Dermis blood vessel endothelial cell (primary cell): Measurements from ENCODE around the gene CMYA5. TPM values are rescaled to one million over a fixed set of nuclear protein-coding genes. Genes with fewer than 3 reads are reported as not detected.

ENCODE experiments used
- DNase-seq: peaks from one replicate; pipeline ENCODE4 v3.0.0; 2010
- total RNA-seq: library from RNA; depleted of rRNA; stranded (reverse); fragments of >200 nt; gene quantifications from 2 replicates; pipeline ENCODE4 v1.2.3, GENCODE V29; 2014

CMYA5 gene
- total RNA-seq, 1 donor from 2014 or later, result 0.17 TPM

GRCh38 chr5:79795764-79796398 lies 106.2 kb downstream of the CMYA5 start:
- peak; percentile 8 for DNase-seq

DNA sequence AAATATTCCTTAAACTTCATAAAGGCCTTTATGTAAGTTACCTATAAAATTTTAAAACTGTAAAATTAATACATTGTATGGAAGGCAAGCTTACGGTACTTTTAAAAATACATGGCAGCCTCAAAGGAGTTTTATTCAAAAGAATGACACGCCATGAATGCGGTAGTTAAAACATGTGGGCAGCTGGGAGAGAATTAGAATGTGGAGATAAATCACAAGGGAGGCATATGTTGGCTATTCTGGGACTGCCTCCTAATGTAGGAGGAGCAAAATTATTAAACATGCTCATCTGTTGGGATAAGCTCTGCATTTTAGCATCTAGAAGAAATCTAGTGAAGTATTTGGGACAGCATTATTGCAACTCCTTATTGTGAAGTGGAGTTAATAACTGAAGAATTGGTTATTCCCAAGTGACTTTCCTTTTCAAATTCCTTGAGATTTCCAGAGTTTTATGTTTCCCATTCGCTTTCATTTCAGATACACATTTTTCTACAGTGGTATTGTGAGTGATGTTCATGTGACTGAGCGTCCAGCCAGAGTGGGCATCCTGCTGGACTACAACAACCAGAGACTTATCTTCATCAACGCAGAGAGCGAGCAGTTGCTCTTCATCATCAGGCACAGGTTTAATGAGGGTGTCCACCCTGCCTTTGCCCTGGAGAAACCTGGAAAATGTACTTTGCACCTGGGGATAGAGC lies 109.4 kb downstream of the CMYA5 start:
- DNase-seq, result no peak

GRCh38 chr5:79800979-79801827 lies 111.6 kb downstream of the CMYA5 start:
- DNase-seq, result peak; percentile 5

DNA sequence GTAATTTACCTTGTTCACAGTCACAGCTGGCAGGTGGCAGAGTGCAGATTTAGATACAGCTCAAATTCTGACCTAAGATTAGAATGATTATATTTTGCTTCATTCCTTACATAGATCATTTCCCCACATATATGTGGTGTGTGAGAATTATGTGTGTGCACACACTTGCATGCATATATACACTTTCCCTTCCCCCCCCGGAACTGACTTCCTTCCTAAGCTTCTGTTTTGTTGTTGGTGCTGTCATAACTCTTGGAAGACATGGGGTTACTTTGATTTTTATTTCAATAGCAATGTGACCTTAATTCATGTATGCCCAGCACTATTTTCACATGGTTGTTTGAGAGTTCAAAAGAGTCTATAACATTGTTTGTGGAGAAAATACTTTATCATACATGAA lies 112.8 kb downstream of the CMYA5 start:
- peak; percentile 44 for DNase-seq

- DNase-seq, result no peak
These were observed 113.4 kb downstream of the CMYA5 start for GRCh38 chr5:79803007-79803406.

- no peak for DNase-seq
These were observed 117.1 kb downstream of the CMYA5 start for GRCh38 chr5:79806741-79807140.

DNA sequence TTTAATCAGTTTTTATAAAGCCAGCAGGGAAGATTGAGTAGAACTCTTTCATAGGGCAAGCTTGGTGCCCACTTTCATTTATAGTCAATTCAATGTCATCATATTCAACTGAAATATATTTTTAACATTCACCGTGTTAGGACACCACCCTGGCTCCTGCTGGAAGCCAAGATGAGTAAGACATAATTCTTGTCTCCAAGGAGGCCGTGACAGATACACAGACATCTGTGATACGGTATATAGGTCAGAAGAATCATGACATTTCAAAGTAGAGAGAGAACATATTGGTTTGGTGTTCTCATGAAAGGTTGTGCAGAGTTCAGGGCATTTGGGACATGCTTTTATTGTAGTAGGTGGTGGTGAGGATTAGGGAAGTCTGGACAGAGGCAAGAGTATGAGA lies 120.1 kb downstream of the CMYA5 start:
- no peak for DNase-seq

- no peak for DNase-seq
These were observed 121.4 kb downstream of the CMYA5 start for GRCh38 chr5:79811081-79811480.

- no peak for DNase-seq
These were observed 122.3 kb downstream of the CMYA5 start for GRCh38 chr5:79811904-79812303.

DNA sequence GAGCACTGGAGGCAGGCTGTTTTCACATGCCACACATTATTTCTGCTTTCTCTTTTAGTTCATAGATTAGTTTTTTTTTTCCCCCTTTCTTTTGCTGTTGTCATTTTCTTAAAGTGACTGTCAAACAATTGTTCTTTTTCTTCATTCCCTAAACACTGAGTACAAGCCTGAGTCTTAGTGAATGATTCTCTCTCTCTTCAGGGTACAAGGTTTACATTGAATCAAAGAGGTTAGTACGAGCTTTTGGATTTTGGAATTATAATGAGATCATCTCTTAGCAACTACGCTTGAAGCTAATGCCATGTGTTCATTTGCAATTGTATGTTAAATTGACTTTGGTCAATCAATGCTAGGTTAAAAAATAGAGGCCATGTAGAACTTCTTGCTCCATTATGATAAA lies 125.1 kb downstream of the CMYA5 start:
- no peak for DNase-seq

DNA sequence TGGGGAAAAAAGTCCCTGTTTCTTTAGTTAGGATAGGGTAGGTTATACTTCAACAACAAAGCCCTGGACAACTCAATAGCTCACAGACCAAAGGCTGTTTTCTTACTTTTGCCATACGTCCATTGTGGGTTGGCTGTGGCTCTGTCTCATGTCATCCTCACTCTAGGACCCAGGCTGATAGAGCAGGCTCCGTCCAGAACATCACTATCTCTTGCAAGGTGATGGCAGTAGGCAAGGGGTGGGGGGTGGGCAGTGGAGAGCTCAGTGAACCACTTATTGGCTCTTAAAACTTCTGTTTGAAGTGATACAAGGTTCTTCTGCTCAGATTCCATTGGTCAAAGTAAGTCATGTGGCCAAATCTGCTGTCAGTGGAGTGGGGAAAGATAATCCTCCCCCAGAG lies 126.4 kb downstream of the CMYA5 start:
- no peak for DNase-seq

DNA sequence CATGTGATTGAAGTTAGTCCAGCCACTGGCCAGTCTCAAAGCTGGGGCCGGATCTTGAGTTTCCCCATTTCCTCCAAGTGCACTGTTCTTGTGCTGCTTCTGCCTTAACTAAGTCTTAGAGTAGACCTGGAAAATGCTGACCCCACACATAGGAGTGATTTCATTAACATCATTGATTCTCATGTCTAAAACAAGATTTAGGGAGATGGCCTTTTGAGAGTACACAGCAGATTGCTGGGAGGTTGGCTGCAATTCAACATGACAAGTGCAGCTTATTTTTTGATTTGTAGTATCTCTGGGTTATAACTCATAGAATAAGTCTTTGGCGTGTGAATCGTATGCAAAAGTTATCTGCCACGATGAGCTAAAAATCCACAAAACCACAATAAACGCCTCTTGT lies 131.0 kb downstream of the CMYA5 start:
- DNase-seq, result no peak

DNA sequence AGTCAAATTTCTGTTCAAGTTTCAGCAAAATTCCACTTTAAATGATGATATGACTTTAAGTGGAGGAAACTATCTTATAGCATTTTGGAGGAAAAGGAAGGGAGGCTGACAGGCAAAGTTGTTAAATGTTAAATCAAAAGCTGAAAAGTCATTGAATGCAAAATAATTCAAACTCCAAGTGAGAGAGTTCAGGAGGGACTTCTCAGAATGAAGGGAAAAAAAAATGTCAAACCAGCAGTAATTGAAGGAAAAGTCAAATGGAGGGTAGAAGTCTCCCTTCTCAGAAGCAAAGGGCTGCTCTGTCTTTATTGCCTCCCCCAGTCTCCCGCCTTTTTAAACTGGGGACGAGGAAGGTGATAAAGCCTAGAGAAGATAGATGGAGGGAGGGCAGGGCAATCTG lies 134.8 kb downstream of the CMYA5 start:
- no peak for DNase-seq

DNA sequence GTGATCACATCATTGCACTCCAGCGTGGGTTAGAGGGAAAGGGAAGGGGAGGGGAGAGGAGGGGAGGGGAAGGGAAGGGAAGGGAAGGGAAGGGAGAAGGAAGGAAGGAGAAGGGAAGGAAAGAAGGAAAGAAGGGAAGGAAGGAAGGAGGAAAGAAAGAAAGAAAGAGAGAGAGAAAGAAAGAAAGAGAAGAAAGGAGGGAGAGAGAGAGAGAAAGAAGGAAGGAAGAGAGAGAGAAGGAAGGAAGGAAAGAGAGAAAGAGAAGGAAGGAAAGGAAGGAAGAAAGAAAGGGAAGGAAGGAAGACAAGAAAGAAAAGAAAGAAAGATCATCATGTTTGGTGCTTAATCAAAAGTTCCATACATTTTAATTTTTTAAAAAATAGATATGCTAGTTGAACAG lies 136.2 kb downstream of the CMYA5 start:
- DNase-seq, result no peak

GRCh38 chr5:79827159-79827629 lies 137.6 kb downstream of the CMYA5 start:
- DNase-seq, result no peak

DNA sequence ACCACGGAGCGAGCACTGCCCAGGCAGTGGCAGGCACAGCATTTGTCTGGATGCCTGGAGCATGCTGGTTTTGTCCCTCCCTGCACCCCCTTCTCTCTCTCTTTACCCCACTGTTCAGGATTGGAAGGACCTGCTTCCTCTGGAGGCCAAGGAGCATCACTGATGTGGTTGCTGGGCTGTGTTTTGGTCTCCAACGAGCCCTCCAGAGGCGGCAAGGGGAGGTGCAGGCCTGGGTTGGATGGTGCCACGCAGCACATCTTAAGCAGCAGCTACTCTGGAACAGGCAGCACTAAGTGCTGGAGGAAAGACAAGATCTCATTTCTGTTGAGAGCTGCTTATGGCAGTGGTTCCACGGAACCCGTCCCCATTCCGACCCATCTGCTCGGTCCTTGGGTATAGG lies 139.6 kb downstream of the CMYA5 start:
- DNase-seq, result no peak

DNA sequence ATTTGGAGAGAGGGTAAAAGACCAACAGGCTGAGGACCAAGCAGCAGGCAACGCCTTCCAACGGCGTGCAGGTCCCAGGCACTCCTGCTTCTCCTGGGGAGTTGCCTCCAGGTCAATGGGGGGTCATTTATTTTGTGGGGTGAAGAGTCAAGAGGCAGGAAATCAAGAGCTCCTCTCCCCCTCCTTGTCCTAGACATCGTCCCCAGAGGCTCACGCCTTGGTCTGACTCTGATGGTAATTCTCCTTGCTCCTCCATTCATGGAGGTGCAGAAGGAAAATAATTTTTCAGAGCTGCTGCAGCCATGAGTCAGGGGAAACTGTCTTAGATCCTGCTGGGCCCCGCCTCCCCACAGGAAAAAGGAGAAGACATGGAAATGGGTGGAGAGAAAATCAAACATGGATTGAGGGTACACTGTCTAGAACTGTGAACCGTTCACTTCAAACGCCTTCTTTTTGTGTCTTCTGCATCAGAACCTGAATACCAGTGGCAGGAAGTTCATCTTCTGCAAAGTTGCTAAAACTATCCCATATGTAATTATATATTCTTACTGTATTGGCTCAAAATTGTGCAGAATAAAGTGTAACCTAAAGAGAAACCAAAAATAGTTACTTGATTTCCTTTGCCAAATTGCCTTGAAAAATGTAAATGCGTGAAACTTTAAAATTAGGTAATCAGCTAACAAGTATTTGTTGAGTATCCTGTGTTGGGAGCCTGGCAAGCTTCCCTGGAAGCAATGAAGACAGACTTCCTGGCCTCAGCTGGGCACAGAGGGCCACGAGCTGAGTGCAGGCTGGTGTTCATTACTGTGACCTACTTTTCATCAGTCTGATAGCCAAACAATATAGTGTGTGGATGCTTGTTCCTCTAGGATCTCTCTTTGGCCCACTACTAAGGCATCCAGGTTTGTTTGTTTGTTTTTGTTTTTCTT lies 142.0 kb downstream of the CMYA5 start:
- DNase-seq, result peak; percentile 10

DNA sequence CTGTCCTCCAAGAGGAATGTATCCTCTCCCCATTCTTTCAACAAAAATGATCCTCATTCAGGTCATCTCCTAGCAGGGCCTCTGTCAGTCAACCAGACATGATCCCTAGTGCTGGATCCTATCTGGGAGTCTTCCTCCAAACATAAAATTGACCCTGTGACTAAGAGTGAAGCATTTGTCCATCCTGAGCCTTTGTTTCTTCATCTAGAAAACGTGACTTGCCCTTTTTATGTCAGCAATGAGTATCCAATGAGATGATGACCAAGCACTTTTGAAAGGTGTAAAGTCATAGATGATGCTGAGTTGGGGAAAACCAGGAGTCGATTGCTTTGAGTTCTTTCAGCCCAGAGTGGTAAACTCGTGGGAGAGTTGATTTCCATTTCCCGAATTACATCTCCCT lies 143.3 kb downstream of the CMYA5 start:
- no peak for DNase-seq

DNA sequence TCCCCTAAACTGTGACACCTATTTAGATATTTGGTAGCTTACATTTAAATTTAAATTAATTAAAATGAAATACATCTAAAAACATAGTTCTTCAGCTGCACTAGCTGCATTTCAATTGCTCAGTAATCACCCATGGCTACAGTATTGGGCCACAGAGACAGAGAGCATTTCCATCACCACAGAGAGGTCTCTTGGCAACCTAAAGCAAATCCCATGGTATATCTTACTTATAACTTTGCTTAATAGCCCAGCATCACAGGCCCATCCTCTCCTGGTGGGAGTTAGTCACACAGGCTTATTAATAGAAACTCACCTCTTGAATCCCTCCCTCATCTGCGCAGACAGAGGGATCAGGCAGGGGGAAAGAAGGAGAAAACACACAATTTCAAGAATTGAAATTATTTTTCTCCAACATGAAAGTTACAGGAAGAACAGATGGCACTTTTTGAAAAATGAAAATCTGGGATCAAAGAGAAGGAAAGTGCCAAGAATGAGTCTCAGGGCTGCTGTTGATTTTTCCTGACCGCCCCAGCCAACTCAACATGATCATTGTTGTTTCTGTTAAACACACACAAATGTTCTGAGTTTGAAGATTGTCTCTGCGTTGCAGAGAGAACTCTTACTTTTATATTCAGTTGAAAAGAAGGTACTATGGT lies 144.6 kb downstream of the CMYA5 start:
- no peak for DNase-seq

DNA sequence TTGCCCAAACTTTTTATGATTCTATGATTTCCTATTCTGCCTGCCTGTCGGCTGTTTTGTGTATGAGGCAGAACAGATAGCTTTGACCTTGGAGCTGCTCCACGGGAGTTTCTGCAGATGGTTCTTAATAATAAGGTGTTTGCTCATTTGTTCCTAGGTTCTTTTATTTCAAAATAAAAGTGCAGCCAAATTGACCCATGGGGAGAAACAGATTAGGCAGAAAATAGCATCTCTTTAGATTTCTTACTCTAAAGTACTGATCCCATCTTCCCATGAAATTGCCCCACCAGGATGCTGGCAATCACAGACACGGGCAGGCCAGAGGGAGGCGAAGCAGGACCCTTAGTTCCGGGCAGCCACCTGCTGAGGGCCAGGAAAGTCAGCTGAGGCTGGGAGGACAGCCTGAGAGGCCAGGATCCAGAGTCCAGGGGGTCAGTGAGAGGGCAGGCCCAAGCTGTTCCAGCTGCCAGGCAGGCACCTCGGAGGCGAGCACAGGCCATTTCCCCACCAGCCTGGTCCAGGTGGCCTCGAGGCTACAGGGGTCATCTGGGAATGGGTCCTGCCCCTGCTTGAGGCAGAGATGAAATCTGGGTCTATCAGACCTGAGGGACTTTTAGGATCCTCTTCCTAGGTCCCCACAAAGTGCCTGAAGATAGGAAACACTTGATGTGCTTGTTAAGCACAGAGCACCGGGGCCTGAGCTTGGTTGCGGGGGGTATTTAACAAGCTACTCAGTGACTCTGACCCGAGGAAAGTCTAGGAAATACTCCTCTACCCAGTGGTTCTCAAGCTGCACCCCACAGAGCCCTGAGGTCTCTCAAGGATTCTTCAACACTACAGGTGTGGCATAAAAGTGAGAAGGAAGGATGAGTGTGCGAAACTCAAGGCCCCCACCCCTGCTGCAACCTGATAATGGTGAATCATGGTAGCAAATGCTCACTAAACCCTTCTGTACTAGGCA lies 145.4 kb downstream of the CMYA5 start:
- DNase-seq, result no peak
